Measurements from ENCODE around the gene NECAB3.

GRCh38 chr20:33676652-33677645, 2.7 kb upstream of the NECAB3 start:
- no peak for TF ChIP-seq CTCF (IDR thresholded peaks at IDR 0.05)
- TF ChIP-seq POLR2A (IDR thresholded peaks at IDR 0.05), result no peak
